Measurements from ENCODE around the gene UBL4A.

DNA sequence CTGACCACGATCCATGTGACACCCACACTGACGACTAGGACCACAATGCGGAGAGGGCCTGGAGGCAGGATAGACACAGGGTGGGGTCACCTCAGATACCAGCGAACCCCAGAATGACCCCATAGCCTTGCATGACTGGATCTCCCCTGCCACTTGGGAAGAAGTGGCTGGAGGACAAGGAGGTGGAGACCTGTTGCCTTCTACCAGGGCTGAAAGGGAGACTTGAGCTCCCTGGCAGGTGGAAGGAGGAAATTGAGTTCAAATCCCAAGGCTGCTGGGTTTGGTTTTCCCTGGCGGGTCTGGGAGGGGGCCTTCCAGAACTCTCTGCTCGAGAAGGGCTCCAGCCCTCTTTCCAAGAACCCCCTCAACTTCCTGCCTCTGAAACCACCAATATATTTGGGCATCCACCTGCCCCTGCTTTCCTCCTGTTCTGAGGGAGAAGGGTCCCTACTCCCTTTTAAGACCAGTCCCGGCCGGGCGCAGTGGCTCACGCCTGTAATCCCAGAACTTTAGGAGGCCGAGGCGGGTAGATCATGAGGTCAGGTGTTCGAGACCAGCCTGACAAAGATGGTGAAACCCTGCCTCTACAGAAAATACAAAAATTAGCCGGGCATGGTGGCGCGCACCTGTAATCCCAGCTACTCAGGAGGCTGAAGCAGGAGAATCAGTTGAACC is 26.6 kb upstream of the UBL4A start:
- TF ChIP-seq CTCF (IDR thresholded peaks at IDR 0.05) (no peak), POLR2A (IDR thresholded peaks at IDR 0.05) (no peak)

Data from breast epithelium (tissue), 3 donors.